Stimulated activated CD8-positive, alpha-beta memory T cell treated with anti-CD3 and anti-CD28 coated beads, Interleukin-15, amount 100 ng/mL, for 48 hours (primary cell): ENCODE results near the gene IRX2.

ENCODE experiments used
- DNase-seq, 2 donors: peaks; one replicate each; pipeline ENCODE4 v3.0.0-alpha.2; 2020; ENCODE audit warnings: low read depth in 2 of 2

IRX2 gene

GRCh38 chr5:2741956-2742355 is 9.5 kb downstream of the IRX2 start:
- no peak for DNase-seq

GRCh38 chr5:2740876-2741555 is 10.5 kb downstream of the IRX2 start:
- DNase-seq: no peak

GRCh38 chr5:2740051-2740875 is 11.2 kb downstream of the IRX2 start:
- no peak for DNase-seq

- DNase-seq: no peak
Observed at GRCh38 chr5:2739360-2740050, 12.0 kb downstream of the IRX2 start.

GRCh38 chr5:2738700-2739359 is 12.6 kb downstream of the IRX2 start:
- no peak for DNase-seq

- no peak for DNase-seq
Observed at GRCh38 chr5:2738156-2738699, 13.2 kb downstream of the IRX2 start.

- DNase-seq: no peak
Observed at GRCh38 chr5:2737273-2738155, 14.0 kb downstream of the IRX2 start.

GRCh38 chr5:2736872-2737271 is 14.6 kb downstream of the IRX2 start:
- no peak for DNase-seq

- no peak for DNase-seq
Observed at GRCh38 chr5:2735996-2736395, 15.5 kb downstream of the IRX2 start.

GRCh38 chr5:2732850-2733249 is 18.6 kb downstream of the IRX2 start:
- no peak for DNase-seq

- no peak for DNase-seq
Observed at GRCh38 chr5:2732004-2732403, 19.5 kb downstream of the IRX2 start.

GRCh38 chr5:2729189-2729588 is 22.3 kb downstream of the IRX2 start:
- DNase-seq: no peak

GRCh38 chr5:2727550-2727949 is 23.9 kb downstream of the IRX2 start:
- DNase-seq: no peak

GRCh38 chr5:2725980-2726765 is 25.3 kb downstream of the IRX2 start:
- no peak for DNase-seq

- DNase-seq: no peak
Observed at GRCh38 chr5:2724831-2725230, 26.6 kb downstream of the IRX2 start.

- no peak for DNase-seq
Observed at GRCh38 chr5:2724031-2724581, 27.4 kb downstream of the IRX2 start.

GRCh38 chr5:2722901-2723300 is 28.6 kb downstream of the IRX2 start:
- DNase-seq: no peak

- no peak for DNase-seq
Observed at GRCh38 chr5:2721385-2722138, 29.9 kb downstream of the IRX2 start.

- DNase-seq: no peak
Observed at GRCh38 chr5:2719332-2719731, 32.1 kb downstream of the IRX2 start.
